Uterus (tissue), 2 donors: ENCODE data around the gene ATF7.

Source experiments
- CTCF ChIP-seq, 4 experiments: fragments of 200-600 bp in 2 of 4; fragments of 450-650 bp in 2 of 4; sonication (generic) in 2 of 4; IDR thresholded peaks; one replicate each; pipeline ENCODE4 v1.5.1; 2016 to 2019; ENCODE audit warnings: antibody characterized with exemption in 4 of 4, mild to moderate bottlenecking in 2 of 4, moderate library complexity in 1 of 4
- POLR2A ChIP-seq, 2 donors: fragments of 450-650 bp; IDR thresholded peaks; one replicate each; pipeline ENCODE4 v1.6.1; 2016; ENCODE audit warnings: antibody characterized with exemption in 2 of 2, mild to moderate bottlenecking in 1 of 2, moderate library complexity in 1 of 2

GRCh38 chr12:53616950-53617349 lies 9.2 kb downstream of the ATF7 start:
- TF ChIP-seq POLR2A (IDR thresholded peaks at IDR 0.05) (no peak), CTCF (IDR thresholded peaks at IDR 0.05) (no peak)
